Measurements from ENCODE around the gene E2F6.

GRCh38 chr2:11435036-11435435 lies 30.9 kb downstream of the E2F6 start:
- no peak for TF ChIP-seq CTCF (IDR thresholded peaks at IDR 0.05)
- TF ChIP-seq POLR2AphosphoS5 (IDR thresholded peaks at IDR 0.05): no peak

Measured in gastroesophageal sphincter (tissue), 3 donors.